GM21360 (cell line): ENCODE results near the gene ANKRD12.

Experiments used
- ATAC-seq: cut with Tn5 transposase; IDR thresholded peaks from one replicate; pipeline ENCODE4 v1.9.1; 2021; ENCODE audit warnings: mild to moderate bottlenecking, moderate library complexity; ENCODE audit not compliant: unreplicated experiment

The ANKRD12 gene

GRCh38 chr18:9334973-9335696 lies 198.6 kb downstream of the ANKRD12 start:
- peak; percentile 42 for ATAC-seq
